Neuronal stem cell (in vitro differentiated cells): ENCODE results near the gene FCGBP. TPM values are rescaled to one million over a fixed set of nuclear protein-coding genes. Genes with fewer than 3 reads are reported as not detected.

Experiments
- DNase-seq: peaks from one replicate; pipeline ENCODE4 v3.0.0-alpha.2; 2013; ENCODE audit warnings: low spot score
- H2AFZ ChIP-seq: one replicate; pipeline ENCODE4 v1.6.1; 2013; ENCODE audit warnings: mild to moderate bottlenecking, low read length, inconsistent platforms
- H2AK5ac ChIP-seq: 2 replicates; pipeline ENCODE4 v1.6.1; 2013; ENCODE audit warnings: low read depth, mild to moderate bottlenecking, inconsistent platforms, low read length, moderate library complexity, mixed read lengths
- H2BK120ac ChIP-seq: 2 replicates; pipeline ENCODE4 v1.6.1; 2013; ENCODE audit warnings: low read depth, mild to moderate bottlenecking, inconsistent platforms, low read length, moderate library complexity, mixed read lengths
- H2BK12ac ChIP-seq: one replicate; pipeline ENCODE4 v1.6.1; 2013; ENCODE audit warnings: low read length, inconsistent platforms
- H2BK15ac ChIP-seq: 2 replicates; pipeline ENCODE4 v1.6.1; 2013; ENCODE audit warnings: mild to moderate bottlenecking, low read length, inconsistent platforms, mixed read lengths
- H2BK5ac ChIP-seq: one replicate; pipeline ENCODE4 v1.6.1; 2013; ENCODE audit warnings: inconsistent platforms, mild to moderate bottlenecking, low read length, moderate library complexity
- H3K14ac ChIP-seq: one replicate; pipeline ENCODE4 v1.6.1; 2013; ENCODE audit warnings: low read length, inconsistent platforms
- H3K18ac ChIP-seq: 2 replicates; pipeline ENCODE4 v1.6.1; 2013; ENCODE audit warnings: low read length, inconsistent platforms
- H3K23ac ChIP-seq: 2 replicates; pipeline ENCODE4 v1.6.1; 2013; ENCODE audit warnings: low read depth, mild to moderate bottlenecking, mixed read lengths, low read length, inconsistent platforms; ENCODE audit not compliant: poor library complexity
- H3K27ac ChIP-seq: replicated peaks from 3 replicates; pipeline ENCODE4 v1.5.1; 2013; ENCODE audit warnings: low read length, inconsistent platforms
- H3K27me3 ChIP-seq, 3 experiments: 2 replicates each; pipeline ENCODE4 v1.6.1; 2013; ENCODE audit warnings: low read length in 3 of 3, mild to moderate bottlenecking in 2 of 3, inconsistent platforms in 1 of 3, low read depth in 1 of 3, mixed read lengths in 1 of 3, moderate library complexity in 1 of 3; ENCODE audit not compliant: control insufficient read depth in 3 of 3, insufficient read depth in 3 of 3
- H3K36me3 ChIP-seq, 2 donors: replicated peaks in 1 of 2; 2 replicates each; pipeline ENCODE4 v1.6.1; 2013; ENCODE audit warnings: low read length in 2 of 2; ENCODE audit not compliant: control insufficient read depth in 2 of 2, insufficient read depth in 2 of 2
- H3K4ac ChIP-seq: 2 replicates; pipeline ENCODE4 v1.6.1; 2013; ENCODE audit warnings: inconsistent platforms, mild to moderate bottlenecking, low read length, moderate library complexity
- H3K4me1 ChIP-seq, 2 donors: 1 replicate in 1 of 2; 2 replicates in 1 of 2; pipeline ENCODE4 v1.6.1; 2013; ENCODE audit warnings: low read length in 2 of 2, low read depth in 1 of 2; ENCODE audit not compliant: control insufficient read depth in 2 of 2, insufficient read depth in 1 of 2
- H3K4me2 ChIP-seq: one replicate; pipeline ENCODE4 v1.6.1; 2013; ENCODE audit warnings: mild to moderate bottlenecking, low read length, inconsistent platforms; ENCODE audit not compliant: insufficient read depth, poor library complexity, severe bottlenecking
- H3K4me3 ChIP-seq, 2 donors: 2 replicates each; pipeline ENCODE4 v1.5.1; 2013; ENCODE audit warnings: low read length in 2 of 2, mild to moderate bottlenecking in 2 of 2, inconsistent platforms in 1 of 2, moderate library complexity in 1 of 2
- H3K79me1 ChIP-seq: one replicate; pipeline ENCODE4 v1.6.1; 2013; ENCODE audit warnings: low read depth, mild to moderate bottlenecking, inconsistent platforms, low read length, moderate library complexity
- H3K9ac ChIP-seq: one replicate; pipeline ENCODE4 v1.6.1; 2013; ENCODE audit warnings: mild to moderate bottlenecking, low read depth, low read length, inconsistent platforms; ENCODE audit not compliant: poor library complexity
- H3K9me3 ChIP-seq, 2 donors: replicated peaks in 1 of 2; 2 replicates each; pipeline versions ENCODE3 to v1.6.1; 2013; ENCODE audit warnings: low read length in 2 of 2, mild to moderate bottlenecking in 2 of 2, inconsistent platforms in 1 of 2, low read depth in 1 of 2, mixed read lengths in 1 of 2, moderate library complexity in 1 of 2; ENCODE audit not compliant: control insufficient read depth in 2 of 2, insufficient read depth in 1 of 2
- H4K8ac ChIP-seq: one replicate; pipeline ENCODE4 v1.6.1; 2013; ENCODE audit warnings: low read depth, mild to moderate bottlenecking, inconsistent platforms, low read length, moderate library complexity
- H4K91ac ChIP-seq: one replicate; pipeline ENCODE4 v1.6.1; 2013; ENCODE audit warnings: low read length, low read depth, mild to moderate bottlenecking, inconsistent platforms; ENCODE audit not compliant: poor library complexity
- WGBS, 2 donors: extraction: QIAGEN DNeasy Blood & Tissue Kit; methylation state at CpG; one replicate each; pipeline ENCODE4 v1.1.7; 2013; ENCODE audit warnings: missing lambda C conversion rate in 2 of 2, mixed read lengths in 1 of 2; ENCODE audit not compliant: insufficient read length in 2 of 2, insufficient replicate concordance in 1 of 2; ENCODE audit errors: extremely low coverage in 2 of 2; 5-methylcytosine and 5-hydroxymethylcytosine counted together
- polyA plus RNA-seq, 2 experiments: library from polyadenylated mRNA; stranded (reverse); fragments of 200-250 nt; gene quantifications; one replicate each; pipeline ENCODE4 v1.2.3, GENCODE V29; 2013

Gene FCGBP
- polyA plus RNA-seq (2013, experiment 1 of 2), result 0.28 TPM
- polyA plus RNA-seq (2013, experiment 2 of 2), result 0.29 TPM

GRCh38 chr19:39934584-39935363 lies at the start of gene FCGBP:
Gene FCGBP, minus strand, starts transcription at chr19:39934634.
- H3K4me2 ChIP-seq, result no peak within 1 kb of the TSS
- H4K8ac ChIP-seq, result no peak within 1 kb of the TSS
- no peaks in the 10 kb centered on the region for H3K79me1 ChIP-seq
- H3K14ac ChIP-seq, result peak within 1 kb of the TSS; percentile 47
- H3K27me3 ChIP-seq, result no peaks in the 10 kb centered on the region
- H3K4me3 ChIP-seq, result no peak within 1 kb of the TSS
- H2BK5ac ChIP-seq, result peak within 1 kb of the TSS; percentile 10
- H3K18ac ChIP-seq, result peak within 1 kb of the TSS; percentile 89
- peak within 1 kb of the TSS; percentile 87 for H2BK15ac ChIP-seq
- no CpG with 5 or more reads among the region's 5 CpGs for WGBS, 2 donors
- peak within 1 kb of the TSS; percentile 27 for H2AK5ac ChIP-seq
- peak within 1 kb of the TSS; percentile 46 for H4K91ac ChIP-seq
- H2AFZ ChIP-seq, result no peak within 1 kb of the TSS
- no peak for DNase-seq
- peak within 1 kb of the TSS; percentile 31 for H2BK12ac ChIP-seq
- no peak within 1 kb of the TSS for H3K23ac ChIP-seq
- peaks cover 0 to 2% of the 10 kb centered on the region in 2 donors for H3K4me1 ChIP-seq
- H3K9me3 ChIP-seq, result no peaks in the 10 kb centered on the region
- no peak within 1 kb of the TSS for H3K27ac ChIP-seq
- no peak within 1 kb of the TSS for H3K4ac ChIP-seq
- H3K9ac ChIP-seq, result peak within 1 kb of the TSS; percentile 3
- no peaks in the 10 kb centered on the region for H3K36me3 ChIP-seq
- peak within 1 kb of the TSS; percentile 82 for H2BK120ac ChIP-seq

GRCh38 chr19:39983695-39984300 lies 49.4 kb upstream of the FCGBP start:
- Histone ChIP-seq H3K4me1 (no peaks in the 10 kb centered on the region), H3K27me3 (no peaks in the 10 kb centered on the region), H3K18ac (no peak overlapping the region), H2BK120ac (no peak overlapping the region), H3K4ac (no peak overlapping the region), H3K23ac (no peak overlapping the region), H2AFZ (no peak overlapping the region), H3K9me3 (peaks cover 3 to 52% of the 10 kb centered on the region in 2 donors), H2BK5ac (no peak overlapping the region), H2BK12ac (no peak overlapping the region), H3K36me3 (peaks cover 19 to 53% of the 10 kb centered on the region in 2 donors), H2BK15ac (no peak overlapping the region), H3K27ac (no peak overlapping the region), H3K4me2 (no peak overlapping the region), H3K9ac (no peak overlapping the region), H3K79me1 (peaks cover 2% of the 10 kb centered on the region), H3K14ac (no peak overlapping the region), H3K4me3 (no peak overlapping the region), H4K8ac (no peak overlapping the region), H2AK5ac (no peak overlapping the region), H4K91ac (no peak overlapping the region)
- WGBS, 2 donors, result no CpG with 5 or more reads among the region's 5 CpGs
- no peak for DNase-seq

- Histone ChIP-seq H2AK5ac (no peak overlapping the region), H3K4me3 (no peak overlapping the region), H3K9me3 (peaks cover 3 to 52% of the 10 kb centered on the region in 2 donors), H3K18ac (no peak overlapping the region), H3K14ac (no peak overlapping the region), H2BK120ac (no peak overlapping the region), H2AFZ (no peak overlapping the region), H3K27me3 (no peaks in the 10 kb centered on the region), H3K79me1 (no peaks in the 10 kb centered on the region), H4K8ac (no peak overlapping the region), H2BK12ac (no peak overlapping the region), H3K4me2 (no peak overlapping the region), H3K4ac (no peak overlapping the region), H3K4me1 (no peaks in the 10 kb centered on the region), H4K91ac (no peak overlapping the region), H2BK15ac (no peak overlapping the region), H2BK5ac (no peak overlapping the region), H3K9ac (no peak overlapping the region), H3K23ac (no peak overlapping the region), H3K36me3 (peaks cover 27 to 62% of the 10 kb centered on the region in 2 donors), H3K27ac (no peak overlapping the region)
- no CpG with 5 or more reads among the region's 1 CpG for WGBS, 2 donors
- no peak for DNase-seq
These were observed 48.4 kb upstream of the FCGBP start for GRCh38 chr19:39982883-39983282.
